AG04449 (cell line): Measurements from ENCODE around the gene ZNF407.

Source experiments
- CTCF ChIA-PET: fragments of 350-600 bp; formaldehyde crosslinking; extraction: SDS; loops from one replicate; lab custom pipeline; 2021; ENCODE audit warnings: antibody characterized with exemption; lab: Yijun Ruan, JAX
- POLR2A ChIA-PET: fragments of 400-600, 350-600 bp; formaldehyde crosslinking; extraction: SDS; loops from one replicate; lab custom pipeline; 2020; ENCODE audit warnings: antibody characterized with exemption, inconsistent platforms; lab: Yijun Ruan, JAX
- DNase-seq: peaks from one replicate; pipeline ENCODE4 v3.0.0-alpha.2; 2010; ENCODE audit warnings: low read depth, low spot score
- H3K4me3 ChIP-seq: 2 replicates; pipeline ENCODE4 v1.5.1; 2011; ENCODE audit warnings: low read depth, mild to moderate bottlenecking, control low read depth, low read length
- CTCF ChIP-seq: IDR thresholded peaks from one replicate; pipeline ENCODE4 v1.5.1; 2011; ENCODE audit warnings: mild to moderate bottlenecking, moderate library complexity, low read length, control low read depth, inconsistent platforms; ENCODE audit not compliant: insufficient read depth; ENCODE audit errors: missing control alignments

The ZNF407 gene

DNA sequence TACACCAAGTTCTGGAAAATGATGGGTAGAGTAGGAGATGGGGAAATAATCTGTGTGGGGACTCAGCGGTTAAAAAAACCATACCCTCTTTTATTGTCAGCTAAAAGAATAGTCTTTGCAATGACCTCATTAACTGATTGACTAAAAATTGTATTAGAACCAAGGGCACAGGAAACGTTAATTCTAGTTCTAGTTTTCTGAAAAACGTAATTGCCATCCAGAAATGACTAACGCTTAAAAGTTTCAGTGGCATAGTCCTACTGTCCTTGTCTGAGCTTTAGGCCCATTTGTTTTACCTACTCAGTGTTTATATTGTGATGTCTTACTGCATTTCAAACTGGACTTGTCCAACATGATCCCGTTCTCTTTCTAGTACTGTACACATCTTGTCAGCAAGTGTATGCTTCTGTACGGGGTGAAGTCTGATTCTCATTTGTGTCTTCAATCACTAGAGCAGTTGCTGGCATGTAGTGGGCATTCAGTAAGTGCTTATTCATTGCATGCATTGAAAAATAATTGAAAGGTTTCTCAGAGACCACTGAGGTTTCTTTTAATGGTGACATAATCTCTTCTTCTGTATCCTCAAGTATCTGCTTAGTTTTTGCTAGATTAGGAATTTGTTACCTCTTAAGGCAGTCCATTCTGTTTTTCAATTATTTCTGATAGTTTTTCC, 81.5 kb downstream of the ZNF407 start:
- H3K4me3 ChIP-seq = no peak overlapping the region
- ChIA-PET CTCF (no interaction called here), POLR2A (no interaction called here)
- no peak for DNase-seq
- TF ChIP-seq CTCF = no peak

DNA sequence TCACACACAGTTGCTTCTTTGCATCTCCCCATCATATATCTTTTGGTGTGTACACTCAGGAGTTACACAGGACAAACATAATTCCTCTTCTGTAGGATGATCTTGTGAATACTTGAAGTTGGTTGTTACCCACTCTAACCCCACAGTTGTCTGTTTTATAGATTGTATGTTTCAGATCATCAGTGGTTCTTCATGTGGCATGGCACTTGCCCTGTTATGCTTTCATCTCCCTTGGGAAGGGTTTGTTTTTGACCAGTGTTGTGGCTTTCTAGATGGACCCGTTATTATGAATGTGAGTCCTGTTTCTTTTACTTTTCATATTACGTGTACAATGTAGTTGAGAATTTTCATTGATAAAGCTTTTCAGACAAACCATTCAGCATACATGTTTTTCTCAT, 82.0 kb downstream of the ZNF407 start:
- TF ChIP-seq CTCF = no peak
- DNase-seq = no peak
- H3K4me3 ChIP-seq = no peak overlapping the region
- ChIA-PET POLR2A (no interaction called here), CTCF (no interaction called here)

DNA sequence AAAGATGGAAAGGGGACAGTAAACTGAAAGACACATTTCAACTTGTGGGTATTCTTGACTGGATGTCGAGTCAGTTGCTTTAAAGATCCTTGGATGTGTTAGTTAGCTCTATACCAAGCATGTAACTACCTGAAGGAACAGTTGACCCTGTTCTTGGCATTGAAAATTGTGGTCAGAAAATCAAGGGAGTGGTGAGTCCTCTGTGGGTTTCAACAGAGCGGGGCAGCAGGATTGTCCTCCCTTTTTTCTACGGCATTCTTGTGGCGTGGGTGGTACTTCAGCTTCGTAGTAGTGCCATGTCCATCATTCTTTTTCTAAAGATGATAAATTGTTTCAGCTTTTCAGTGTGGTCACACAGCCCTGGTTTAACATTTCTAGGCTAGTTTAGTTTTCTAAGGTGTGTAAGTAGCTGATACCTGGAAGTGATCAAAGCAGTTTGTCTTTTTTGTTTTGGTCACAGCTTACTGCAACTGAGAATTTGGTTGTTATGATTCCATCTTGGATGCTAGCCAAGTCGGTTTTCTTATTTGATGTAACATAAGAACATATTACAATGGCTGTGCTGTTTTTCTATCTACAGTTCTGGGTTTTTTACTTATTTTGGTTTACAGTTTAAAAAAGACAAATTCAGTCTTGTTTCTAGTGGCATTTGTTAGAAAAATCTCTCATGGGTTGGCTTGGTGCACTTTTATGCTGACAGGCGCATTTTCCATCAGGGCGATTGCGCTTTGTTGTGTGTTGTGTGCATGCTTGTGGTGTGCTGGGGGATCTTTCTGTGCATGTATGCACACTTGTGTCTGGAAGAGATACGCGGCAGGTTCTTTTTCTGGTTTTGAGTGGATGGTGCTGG, 84.7 kb downstream of the ZNF407 start:
- TF ChIP-seq CTCF = no peak
- no peak for DNase-seq
- no peak overlapping the region for H3K4me3 ChIP-seq
- POLR2A ChIA-PET = no interaction called here
- CTCF ChIA-PET = no interaction called here

DNA sequence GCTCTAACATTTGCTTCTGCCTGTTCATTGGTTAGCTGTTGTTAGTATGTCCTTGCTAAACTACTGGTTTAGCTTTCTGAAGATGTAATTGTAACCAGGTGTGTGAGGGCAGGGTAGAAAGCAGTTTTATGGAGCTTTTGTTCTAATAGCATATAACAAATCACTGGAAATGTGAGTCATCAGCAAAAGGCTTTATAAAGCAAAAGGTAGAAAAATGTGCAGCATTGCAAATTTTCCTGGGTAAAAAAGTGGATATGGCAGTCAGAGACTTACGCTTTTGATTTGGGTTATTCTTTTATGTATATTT, 85.3 kb downstream of the ZNF407 start:
- ChIA-PET POLR2A (no interaction called here), CTCF (interaction anchor here (1.7 kb wide), 1 partner anchor 9 kb away, joined by 4 read pairs; no protein-coding TSS in a partner anchor)
- no peak for TF ChIP-seq CTCF
- no peak for DNase-seq
- H3K4me3 ChIP-seq = no peak overlapping the region

DNA sequence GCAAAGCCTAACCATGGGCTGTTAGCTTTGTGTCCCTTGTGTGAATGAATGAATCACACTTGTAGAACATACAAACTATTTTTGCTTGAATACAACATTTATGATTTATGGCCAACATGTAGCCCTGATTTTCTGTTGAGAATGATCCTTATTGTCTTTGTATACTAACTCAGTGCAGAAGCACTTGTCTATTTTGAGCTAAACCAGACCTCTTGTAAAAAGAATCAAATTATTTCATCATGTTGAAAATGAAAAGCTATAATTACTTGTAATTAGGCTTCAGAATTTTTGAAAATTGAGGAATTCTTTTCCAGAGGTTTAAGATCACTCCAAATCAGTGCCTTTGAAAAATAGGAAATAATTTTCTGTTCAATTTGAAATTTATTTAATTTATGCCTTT, 85.9 kb downstream of the ZNF407 start:
- H3K4me3 ChIP-seq = no peak overlapping the region
- TF ChIP-seq CTCF = no peak
- ChIA-PET POLR2A (no interaction called here), CTCF (interaction anchor here (1.7 to 1.9 kb wide), 2 partner anchors 10 to 11 kb away, joined by 4 read pairs; no protein-coding TSS in a partner anchor)
- no peak for DNase-seq

DNA sequence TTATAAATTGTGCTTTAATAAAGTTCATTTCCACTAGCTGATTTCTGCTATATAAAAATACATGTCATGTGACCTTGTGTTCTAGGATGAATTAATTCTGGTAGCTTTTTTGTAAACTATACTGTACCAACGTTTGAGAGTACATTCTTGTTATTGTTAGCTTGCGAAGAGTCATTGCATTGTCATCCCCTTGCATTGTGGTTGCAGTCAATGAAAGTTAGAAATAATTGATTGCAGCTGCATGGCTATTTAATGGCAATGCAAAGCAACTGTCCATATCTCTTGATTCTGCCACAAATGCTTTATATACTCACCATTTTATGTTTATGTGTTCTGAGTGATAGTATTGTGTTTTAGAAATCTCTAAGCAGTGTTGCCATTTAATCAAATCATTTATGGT, 91.6 kb downstream of the ZNF407 start:
- ChIA-PET POLR2A (no interaction called here), CTCF (no interaction called here)
- no peak overlapping the region for H3K4me3 ChIP-seq
- no peak for TF ChIP-seq CTCF
- DNase-seq = no peak
